Mammary epithelial cell (primary cell): ENCODE measurements around the gene NBPF20.
"Not testable (repeated sequence)": the region's sequence is repeated elsewhere in the genome, so short reads cannot be mapped to it uniquely, and the experiment has no call there.

ENCODE experiments used
- CTCF ChIP-seq, 2 donors: IDR thresholded peaks in 1 of 2; conservative IDR thresholded peaks in 1 of 2; 2 replicates each; pipeline ENCODE4 v1.5.1; 2011 to 2012; ENCODE audit warnings: inconsistent platforms in 2 of 2, low read length in 2 of 2, mild to moderate bottlenecking in 2 of 2, control low read depth in 1 of 2, low read depth in 1 of 2; ENCODE audit not compliant: insufficient read depth in 1 of 2; ENCODE audit errors: extremely low read depth in 1 of 2
- EZH2 ChIP-seq: IDR thresholded peaks from 2 replicates; pipeline ENCODE4 v1.6.1; 2012; ENCODE audit warnings: low read length, inconsistent platforms, borderline replicate concordance

DNA sequence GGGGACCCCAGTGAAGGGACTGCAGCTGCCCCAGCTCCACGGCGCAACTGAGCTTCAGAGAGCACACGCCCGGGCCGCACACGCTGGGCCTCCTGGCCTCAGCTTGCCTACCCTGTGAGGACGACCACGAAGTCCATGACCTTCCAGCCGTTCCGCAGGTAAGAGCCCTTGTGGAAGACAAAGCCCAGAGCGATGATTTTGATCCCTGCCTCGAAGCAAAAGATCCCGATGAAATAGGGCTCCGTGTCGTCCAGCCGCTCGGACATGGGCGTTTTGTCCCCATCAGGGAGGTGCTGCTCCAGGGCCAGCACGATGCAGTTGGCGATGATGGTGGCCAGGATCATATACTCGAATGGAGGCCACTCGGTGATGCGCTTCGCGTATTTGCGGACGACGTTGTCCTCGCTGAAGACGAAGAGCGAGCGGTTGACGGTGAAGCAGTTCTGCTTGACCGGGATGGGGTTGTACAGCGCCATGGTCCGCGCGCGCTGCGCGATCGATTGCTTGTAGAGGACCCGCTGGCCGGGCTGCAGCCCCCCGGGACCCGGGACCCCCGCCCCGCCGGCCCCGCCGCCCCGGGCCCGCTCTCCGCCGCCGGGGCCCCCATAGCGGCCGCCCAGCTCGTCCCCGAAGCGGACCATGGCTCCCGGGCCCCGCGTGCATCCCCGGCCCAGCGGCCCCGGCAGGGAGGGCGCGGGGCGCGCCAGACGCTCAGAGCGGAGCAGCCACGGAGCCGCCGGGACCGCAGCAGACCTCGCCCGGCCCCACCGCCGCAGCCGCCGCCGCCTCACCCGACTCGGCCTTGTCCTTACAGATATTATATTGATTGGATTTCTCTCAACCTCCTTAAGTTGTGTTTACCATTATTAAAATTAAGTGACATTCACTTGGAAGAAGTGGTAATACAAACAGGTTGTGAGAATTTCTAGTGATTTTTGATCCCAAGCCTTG is 28.7 kb upstream of the NBPF20 start:
- TF ChIP-seq CTCF (conservative IDR thresholded peaks at IDR 0.05 in 1 of 2, IDR thresholded peaks at IDR 0.05 in 1 of 2; ENCODE audit: extremely low read depth in 1 of 2, insufficient read depth in 1 of 2, low read depth in 1 of 2, low read length in 2 of 2); EZH2: not testable (repeated sequence)
